NCI-H2196 treated with DMSO at 0.1 percent for 48 hours (cell line): Measurements from ENCODE around the gene FIGNL1.

Experiments used
- DNase-seq: peaks from one replicate; lab custom pipeline; 2025; ENCODE audit not compliant: unreplicated experiment; lab: John Stamatoyannopoulos, UW

Gene FIGNL1

DNA sequence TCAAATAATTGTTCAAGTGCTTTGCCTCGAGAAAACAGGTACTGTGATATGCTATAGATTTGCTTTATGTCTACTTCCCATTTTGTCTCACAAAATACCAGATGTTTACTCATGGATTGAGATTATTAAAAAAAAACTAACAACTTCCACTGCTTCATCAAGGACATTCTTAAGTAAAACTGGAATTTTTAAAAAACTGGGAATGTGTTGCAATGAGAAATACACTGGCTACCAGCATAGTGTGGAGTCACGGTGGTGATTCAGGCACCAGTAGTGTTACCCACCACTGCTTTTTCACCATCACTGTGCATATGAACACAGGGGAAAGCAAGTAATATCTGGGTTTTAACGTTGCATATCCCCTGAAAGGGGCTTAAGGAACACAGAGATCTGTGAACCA lies 21.2 kb downstream of the FIGNL1 start:
- no peak for DNase-seq

DNA sequence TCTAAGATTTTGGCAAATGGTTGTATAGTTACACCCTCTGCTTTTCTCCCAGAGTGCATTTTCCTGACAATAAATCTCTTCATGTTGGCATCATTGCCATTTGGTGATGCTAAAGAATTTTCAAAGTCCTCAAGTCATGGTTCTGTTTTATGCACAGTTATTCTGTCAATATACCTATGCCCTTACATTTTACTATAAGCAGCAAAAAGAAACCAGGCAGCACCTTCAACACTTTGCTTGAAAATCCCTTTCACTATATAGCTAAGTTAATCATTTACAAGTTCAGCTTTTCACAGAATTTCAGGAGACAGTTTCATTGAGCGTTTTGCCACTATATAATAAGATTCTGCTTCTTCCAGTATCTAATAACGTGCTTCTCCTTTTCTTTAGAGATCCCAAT lies 22.6 kb downstream of the FIGNL1 start:
- no peak for DNase-seq

DNA sequence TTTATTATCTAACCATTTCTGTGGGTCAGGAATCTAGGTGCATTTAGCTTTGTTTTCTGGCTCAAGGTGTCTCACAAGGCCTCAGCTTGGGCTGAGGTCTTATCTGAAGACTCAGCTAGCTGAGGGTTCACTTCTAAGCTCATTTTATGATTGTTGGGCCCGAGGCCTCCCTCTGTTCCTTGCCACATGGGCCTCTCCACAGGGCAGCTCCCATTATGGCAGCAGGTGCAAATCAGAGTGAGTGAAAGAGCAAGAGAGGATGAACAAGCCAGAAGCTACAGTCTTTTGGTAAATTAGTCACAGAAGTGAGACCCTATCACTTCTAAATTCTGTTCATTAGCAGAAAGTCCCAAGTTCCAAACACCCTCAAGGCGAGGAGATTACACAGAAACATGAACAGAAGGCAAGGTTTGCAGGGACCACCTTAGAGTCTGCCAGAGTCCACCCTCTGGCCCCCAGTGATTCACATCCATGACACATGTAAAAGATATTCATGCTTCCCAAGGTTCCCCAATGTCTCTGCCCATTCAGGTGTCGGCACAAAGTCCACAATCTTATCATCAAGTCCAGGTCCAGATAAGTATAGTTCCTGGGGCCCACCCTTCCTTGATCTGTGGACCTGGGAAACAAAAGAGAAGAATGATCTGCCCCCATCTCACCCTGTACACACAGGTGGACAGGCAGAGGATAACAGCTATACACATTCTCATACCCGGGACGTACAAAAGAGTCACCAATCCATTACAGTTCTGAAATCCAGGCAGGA lies 23.7 kb downstream of the FIGNL1 start:
- DNase-seq = no peak

DNA sequence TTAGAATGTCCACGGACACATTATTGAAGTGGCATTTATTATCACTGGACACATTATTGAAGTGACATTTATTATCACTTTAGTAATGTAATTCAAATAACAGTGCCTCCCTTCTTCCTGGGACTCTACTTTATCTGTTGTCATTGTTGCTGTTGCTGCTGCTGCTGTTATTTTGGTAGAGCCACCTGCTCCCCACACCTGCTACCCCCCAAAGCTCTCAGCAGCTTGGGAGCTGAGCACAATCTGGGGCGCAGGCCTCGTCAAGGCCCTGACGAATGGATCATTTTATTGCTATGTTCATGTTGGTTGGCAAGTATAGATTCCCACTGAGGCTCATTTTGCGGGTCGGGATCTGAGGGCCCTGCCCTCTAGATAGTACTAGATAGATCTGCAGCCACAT lies 24.8 kb downstream of the FIGNL1 start:
- no peak for DNase-seq

DNA sequence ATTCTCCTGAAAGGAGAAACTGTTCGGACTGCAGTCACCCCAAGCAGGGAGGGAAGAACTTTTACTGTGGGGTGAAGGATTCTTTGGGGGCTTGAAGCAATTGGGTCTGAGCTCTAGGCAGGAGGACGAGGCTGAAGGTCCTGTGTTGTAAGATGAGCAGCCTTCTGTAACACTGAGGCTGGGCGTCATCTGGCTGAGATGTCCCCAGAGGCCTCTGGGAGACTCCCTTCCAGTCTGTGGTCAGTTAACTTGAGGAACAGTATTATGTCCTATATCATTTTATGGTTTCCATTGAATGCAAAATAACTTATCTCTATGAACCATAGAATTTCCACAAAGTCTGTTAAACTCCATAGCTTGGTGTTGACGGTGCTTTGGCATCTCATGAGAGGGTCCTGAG lies 26.3 kb downstream of the FIGNL1 start:
- DNase-seq = no peak

DNA sequence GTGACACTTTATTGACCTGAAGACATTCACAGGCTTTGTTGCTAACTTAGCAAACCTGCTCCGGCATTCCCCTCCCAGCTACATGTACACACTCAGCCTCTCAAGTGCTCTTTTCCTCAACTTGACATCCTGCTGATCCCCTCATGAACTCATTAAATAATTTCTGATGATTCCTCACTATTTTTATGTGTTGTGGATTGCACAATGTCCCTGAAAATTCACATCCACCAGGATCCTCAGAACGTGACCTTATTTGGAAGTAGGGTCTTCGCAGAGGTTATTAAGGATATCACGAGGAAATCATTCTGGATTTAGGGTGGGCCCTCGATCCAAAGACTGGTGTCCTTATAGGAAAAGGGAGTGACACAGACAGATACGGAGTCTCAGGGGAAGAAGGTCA lies 27.3 kb downstream of the FIGNL1 start:
- DNase-seq = no peak

DNA sequence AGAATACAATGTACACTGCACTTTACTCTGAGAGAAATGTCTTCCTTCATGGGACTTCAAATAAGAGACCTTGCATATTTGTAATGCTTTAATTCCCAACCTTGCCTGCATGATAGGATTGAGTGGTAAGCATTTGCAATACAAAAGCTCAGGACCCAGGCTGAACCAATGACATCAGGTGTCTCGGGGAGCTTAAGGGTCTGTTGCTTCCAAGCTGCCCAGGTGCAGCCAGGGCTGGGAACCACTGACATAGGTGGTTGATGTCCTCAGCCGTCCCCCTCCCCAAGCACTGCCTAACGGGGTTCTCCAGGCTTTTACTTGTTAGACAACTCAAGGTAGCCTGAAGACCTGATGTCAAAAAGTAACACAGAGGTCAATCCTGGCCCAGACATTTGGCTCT lies 29.1 kb downstream of the FIGNL1 start:
- no peak for DNase-seq

DNA sequence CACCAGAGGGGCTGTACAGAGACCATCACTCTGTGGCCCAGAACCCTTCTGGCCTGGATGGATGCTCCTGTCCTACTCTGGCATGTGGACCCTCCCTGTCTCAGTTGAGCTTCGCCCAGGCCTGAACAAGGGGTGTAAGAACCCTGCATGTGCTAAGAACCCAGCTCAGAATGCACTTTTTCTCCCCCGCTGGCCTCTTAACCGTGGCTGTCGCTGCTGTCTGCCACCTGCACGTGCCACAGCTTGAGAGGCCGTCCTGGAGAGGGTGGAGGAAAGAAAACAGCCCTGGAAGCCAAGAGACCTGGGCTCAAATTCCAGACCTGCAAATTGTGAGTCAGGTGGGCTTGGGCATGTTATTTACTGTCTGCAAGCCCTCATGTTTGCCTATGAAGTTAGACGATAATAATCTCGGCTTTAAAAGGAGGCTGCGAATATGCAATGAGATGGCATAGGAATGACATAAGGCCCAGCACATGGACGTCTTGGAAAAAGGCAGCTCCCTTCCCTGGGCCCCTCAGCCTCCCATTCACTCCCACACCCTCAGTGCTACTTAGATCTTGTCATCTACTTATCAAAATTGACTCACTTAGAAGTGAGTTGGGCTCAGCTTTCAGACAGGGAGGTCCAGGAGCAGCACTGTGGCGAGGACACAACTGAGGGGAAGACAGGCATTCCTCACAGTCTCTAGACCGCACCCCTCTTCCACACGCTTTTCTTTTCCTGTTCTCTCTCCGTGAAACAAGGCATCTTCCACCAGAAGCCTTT lies 31.4 kb downstream of the FIGNL1 start:
- DNase-seq = no peak

DNA sequence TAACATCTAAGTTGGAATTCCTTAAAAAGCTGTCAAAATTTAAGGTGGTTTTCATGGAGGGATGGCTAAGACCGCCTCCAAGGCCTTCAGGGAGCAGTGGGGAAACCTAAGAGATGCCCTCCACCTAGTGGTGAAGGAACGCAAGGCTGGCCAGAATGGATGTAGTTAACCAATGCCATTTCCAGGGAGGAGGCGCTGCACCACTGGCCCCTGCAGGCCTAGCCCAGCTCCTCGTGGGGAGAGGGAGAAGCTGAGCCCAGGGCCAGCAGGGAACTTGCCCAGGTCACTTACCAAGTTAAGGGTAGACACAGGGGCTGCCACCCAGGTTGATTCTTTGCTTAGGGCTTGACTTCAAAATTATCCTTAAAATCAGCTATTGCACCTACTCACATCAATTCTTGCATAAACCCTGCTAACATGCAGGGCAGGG lies 32.0 kb downstream of the FIGNL1 start:
- peak; percentile 54 for DNase-seq

DNA sequence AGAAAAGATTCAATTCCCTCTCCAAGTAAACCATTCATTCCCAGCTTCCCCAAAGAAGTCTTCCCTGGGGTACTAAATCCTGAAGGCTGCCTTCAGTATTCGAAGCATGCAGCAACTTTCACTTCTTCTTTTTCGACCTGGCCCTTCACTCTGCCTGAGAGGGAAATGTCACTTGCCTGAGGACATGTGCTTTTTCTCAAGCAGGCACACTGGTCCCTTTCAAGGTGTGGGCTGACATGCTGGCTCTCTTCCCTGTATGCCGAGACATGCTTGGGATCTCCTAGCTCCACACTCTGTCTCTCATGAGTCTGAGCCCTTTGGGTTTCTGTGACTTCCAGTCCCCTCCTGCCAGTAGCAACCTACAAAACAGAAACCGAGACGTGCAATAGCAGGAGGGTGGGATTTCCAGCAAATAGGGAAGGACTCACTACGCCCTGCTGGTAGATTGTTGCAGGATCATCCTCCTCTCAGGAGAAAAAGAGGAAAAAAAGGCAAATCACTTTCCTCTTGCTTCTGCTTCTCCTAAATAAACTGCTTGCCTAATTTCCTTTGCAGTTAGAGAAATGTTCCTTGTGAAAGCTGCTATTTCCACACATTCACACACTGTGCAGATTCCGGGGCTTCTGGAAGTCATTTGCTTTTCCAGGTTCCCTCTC lies 33.5 kb downstream of the FIGNL1 start:
- no peak for DNase-seq

DNA sequence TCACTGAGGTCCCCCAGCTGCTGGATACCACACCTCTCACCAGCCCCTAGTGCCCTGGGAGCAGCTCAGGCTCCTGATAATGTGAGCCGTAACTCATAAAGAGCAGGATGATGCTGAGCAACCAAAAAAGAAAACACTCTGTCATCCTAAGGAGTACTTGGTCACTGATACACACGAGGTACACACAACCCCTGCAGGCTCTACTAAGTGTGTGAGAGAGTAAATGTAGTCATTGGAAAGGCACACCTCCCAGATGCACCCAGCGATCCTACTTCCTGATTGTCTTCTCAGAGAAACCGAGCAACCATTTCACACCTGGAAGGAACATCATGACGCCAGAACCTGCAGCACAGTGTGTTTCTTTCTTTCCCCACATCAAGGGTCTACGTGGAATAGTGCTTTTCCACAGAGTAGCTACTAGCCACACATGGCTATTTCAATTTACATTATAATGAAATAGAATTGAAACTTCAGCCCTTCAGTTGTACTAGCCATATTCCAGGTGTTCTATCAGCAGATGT lies 34.2 kb downstream of the FIGNL1 start:
- DNase-seq = no peak

DNA sequence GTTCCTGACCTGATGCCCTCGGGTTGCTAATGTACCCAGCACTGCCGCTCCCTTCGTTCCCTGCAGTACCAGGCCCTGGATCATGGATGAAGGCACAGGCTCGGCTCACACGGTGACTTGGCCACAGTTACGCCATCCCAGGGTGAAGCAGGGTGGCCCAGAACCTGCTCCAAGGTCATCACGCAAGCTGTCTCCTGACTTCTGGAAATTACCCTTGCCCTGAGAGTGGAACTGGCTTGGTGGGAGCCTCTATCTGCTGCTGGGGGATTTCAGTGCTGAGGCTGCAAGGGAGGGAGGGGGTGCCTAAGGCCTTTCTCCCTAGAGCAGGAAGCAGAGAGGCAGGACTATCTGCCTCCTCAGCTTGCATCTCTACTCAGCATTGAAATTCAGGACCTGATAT lies 36.6 kb downstream of the FIGNL1 start:
- no peak for DNase-seq

DNA sequence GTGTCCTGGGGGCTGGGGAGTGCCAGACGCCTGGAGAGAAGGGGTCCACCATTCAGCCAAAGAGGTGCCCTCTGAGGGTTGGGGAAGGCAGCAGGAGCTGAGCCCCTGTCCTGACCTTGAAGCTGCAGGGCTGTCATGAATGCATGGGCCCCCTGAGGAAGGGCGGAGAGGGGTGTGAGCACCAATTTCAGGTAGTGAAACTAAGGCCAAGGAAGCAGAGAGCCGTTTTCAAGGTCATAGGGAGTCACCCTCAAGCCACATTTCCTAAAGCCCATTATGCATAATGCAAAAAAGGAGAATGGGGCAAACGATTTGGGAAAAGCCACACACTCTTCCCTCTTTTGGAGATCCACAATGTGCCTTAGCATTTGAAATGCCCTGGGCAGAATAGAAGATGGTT lies 37.2 kb downstream of the FIGNL1 start:
- DNase-seq = no peak

DNA sequence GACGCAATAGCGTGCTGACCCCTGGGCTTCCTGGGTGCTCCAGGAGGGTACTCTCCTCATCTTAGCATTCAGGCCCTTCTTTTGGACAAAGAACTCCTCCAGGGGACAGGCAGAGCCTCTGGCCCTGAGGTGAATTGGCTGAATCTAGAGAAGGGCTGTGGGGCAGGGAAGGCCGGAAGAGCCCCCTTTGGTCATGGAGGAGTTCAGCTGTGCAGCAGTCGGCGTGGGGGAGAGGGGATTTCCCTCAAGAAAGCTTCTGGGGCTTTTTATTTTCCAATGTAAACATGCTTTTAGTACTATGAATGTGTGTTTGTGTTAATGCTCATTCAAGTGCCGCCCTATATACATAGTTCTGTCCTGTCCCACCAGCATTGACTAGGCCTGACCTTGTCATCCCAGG lies 38.8 kb downstream of the FIGNL1 start:
- DNase-seq = no peak

DNA sequence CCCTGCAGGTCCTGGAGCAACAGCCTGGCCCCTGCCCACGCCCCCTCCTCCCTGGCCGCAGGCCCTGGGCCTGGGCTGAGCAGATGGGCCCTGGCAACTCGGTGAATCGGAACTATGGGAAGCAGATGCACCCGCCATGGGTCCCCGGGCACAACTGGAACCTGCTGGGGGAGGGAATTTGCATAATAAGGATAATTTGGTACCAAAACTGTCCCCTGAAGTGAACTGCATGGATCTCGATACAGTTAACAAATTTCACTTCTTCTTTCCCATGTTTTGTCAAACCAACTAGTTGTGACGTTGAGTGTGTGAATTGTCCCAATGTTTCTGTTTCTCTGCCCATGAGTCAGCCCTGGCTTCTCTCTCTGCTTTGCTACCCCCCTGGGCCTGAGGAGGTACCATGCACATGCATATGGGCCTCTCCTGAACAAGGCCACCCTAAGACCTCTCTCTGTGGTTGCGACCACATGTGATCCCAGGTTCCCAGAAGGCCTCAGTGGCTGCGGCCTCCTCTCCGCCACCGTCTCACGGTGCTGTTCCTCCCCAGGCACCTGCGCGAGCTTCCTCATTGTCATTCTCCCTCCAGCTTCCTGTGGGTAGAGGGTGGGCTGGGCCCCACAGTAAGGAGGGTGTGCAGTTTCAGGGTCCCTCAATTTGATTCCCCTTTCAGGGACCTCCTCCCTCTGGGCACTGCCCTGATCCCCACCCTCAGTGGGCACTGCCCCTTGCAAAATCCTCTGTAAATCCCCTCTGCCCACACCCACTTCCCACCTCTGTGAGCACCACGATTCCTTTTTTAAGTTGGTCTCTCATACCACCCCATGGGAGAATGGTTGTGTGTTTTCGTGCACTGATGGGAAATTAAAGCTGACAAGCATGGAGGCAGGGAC lies 40.0 kb downstream of the FIGNL1 start:
- DNase-seq = no peak

DNA sequence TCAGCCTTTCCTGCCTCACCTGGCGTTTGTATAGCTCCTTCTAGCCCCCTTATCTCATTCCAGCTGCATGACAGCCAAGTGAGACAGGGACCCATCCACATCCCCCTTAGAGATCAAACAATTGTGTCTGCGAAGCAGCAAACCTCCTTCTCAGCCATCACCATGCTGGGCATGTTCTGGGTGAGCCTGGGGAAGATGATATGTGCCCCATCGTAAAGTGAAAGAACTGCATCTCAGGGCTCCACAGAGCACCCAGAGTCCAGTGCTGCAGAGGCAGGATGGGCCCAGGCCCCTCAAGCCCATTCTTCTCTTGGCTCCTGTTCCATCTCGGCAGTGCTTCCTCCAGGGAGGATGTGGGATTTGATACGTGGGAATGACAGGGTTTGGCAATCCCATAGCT lies 43.2 kb downstream of the FIGNL1 start:
- no peak for DNase-seq

DNA sequence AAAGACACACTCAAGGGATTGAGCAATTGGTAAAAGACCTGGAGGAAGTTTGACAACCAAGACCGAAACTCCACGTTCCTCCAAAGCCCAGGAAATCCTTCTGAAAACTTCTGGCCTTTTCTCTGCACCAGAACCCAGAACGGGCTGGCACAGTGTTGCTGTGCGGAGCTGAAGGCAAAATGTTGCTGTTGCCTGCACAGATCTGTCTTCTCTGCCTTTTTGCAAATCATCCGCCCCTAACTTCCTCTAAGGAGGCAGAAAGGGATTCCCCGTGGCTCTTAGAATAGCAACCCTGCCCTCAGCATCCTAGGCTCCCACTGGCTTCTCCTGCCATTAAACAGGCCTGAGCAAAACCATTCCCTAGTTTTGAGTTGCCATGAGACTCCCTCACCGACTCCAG lies 44.9 kb downstream of the FIGNL1 start:
- DNase-seq = no peak

DNA sequence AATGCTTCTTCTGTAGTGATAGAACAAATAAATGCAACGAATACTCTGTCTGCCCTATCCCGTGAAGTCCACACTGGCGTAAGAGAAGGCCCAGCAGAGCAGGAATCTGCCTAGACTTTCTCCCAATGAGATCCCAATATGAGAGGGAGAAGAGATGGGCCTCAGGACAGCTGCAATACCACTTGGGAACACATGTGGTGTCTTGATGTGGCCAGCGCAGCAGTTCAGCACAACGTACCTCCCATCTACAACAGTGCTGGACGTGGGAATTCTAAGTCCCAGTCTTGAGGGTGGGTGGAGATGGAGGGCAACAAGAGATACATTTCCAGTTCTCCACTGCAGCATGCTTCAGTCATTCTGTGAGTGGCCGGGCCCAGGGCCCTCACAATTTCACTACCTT lies 45.8 kb downstream of the FIGNL1 start:
- no peak for DNase-seq

DNA sequence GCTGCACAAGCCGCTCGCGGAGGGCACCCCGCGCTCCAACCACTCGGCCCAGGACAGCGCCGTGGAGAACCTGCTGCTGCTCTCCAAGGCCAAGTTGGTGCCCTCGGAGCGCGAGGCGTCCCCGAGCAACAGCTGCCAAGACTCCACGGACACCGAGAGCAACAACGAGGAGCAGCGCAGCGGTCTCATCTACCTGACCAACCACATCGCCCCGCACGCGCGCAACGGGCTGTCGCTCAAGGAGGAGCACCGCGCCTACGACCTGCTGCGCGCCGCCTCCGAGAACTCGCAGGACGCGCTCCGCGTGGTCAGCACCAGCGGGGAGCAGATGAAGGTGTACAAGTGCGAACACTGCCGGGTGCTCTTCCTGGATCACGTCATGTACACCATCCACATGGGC lies 50.0 kb downstream of the FIGNL1 start:
- no peak for DNase-seq

DNA sequence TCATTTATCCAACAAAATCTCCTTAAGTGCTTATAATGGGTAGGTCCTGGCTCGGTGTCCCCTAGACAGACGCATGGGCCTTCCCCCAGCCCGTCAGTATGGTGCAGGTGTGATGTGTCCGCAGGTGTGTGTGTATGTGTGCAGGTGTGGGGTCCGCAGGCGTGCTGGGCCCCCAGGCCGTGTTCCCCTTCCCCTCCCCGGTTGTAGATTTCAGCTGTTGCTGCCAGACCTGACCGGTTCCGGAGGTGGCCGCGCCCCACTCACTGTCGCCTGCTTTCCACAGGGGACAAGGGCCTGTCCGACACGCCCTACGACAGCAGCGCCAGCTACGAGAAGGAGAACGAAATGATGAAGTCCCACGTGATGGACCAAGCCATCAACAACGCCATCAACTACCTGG lies 50.5 kb downstream of the FIGNL1 start:
- no peak for DNase-seq

DNA sequence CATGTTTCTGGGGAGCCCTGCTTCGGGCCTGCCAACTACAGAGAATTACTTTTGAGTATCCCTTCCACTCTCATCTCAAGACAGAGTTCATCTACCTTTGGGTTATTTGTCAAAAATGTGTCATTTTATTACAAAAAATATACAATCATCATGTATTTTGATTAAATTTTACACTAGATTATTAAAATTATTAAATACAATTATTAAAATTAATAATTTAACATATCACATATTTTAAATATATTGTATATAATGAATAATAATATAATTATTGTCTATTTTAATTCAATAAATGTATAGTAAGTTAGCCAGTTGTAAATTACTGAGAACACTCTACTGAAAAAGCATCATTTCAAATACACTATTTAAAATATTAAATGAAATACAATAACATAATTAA lies 50.9 kb downstream of the FIGNL1 start:
- no peak for DNase-seq
